HG03439 (cell line): ENCODE data around the gene CHST7.

Experiments used
- ATAC-seq: cut with Tn5 transposase; IDR thresholded peaks from one replicate; pipeline ENCODE4 v1.9.1; 2021; ENCODE audit warnings: mild to moderate bottlenecking, moderate library complexity; ENCODE audit not compliant: unreplicated experiment

Gene CHST7

DNA sequence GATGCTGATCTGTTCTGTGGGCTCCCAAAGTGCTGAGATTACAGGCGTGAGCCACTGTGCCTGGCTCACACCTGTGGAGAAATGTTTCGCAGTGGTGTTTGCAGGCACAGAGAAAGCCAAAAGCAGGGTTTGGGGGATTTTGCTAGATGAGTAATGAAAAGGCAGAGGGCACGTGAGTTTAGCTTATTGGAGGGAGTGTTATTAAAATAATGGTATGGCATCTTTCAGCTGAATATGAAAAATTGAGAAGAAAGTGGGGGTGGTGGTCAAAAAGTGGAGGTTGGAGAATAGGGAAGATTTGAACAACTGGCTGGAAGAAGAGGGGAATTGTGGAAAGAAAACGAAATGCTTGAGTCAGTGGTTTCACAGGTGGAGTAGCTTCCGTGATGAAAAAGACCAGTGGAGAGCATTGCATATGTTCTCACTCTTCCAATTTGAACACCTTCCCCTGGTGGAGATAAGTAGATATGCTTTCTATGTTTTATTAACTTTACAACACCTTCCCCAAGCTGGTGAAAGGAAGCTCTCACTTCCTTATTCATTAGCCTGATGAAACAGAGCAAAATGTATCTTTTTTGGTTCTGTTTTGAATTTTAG, 1.1 kb upstream of the CHST7 start:
- no peak for ATAC-seq

GRCh38 chrX:46573892-46574773, 568 bp downstream of the CHST7 start:
- peak; percentile 37 for ATAC-seq

- ATAC-seq = peak; percentile 35
Measured at GRCh38 chrX:46574774-46575381, 1.3 kb downstream of the CHST7 start.

DNA sequence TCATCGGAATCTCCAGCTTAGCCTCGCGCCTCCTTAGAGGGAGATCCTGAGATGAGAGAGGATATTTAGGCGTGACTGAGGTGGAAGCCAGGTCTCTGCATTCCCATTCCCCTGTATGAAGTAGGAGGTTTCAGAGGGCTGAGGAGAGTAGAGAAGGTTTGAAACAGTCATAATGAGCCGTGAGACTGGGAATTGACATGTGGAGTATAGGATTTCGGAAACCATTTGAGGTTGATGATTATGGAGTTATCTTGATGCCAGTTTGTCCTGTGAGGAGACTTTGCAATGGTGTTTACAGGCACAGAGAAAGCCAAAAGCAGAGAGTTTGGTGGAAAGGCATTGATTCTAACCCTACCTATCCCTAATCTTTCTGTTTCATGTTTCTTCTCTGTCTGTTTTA, 2.0 kb downstream of the CHST7 start:
- ATAC-seq = no peak

DNA sequence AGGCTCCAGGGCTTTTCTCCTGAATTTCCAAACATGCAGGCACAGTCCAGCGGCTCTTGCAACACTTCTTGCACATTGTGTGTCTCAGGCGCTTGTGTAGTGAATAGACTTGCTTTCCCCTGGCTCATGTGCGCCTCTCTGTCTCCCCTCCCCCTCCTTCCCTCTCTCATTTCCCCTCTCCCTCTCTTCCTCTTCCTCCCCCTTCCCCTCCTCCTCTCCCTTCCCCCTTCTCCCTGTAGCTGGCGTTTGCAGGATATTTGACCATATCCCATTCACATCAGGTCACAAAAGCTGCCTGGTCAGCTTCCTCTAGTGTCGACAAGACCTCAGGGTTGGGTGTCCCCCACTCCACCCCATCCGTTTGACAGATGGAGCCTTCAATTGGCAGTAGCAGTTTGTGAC, 2.4 kb downstream of the CHST7 start:
- ATAC-seq = no peak

DNA sequence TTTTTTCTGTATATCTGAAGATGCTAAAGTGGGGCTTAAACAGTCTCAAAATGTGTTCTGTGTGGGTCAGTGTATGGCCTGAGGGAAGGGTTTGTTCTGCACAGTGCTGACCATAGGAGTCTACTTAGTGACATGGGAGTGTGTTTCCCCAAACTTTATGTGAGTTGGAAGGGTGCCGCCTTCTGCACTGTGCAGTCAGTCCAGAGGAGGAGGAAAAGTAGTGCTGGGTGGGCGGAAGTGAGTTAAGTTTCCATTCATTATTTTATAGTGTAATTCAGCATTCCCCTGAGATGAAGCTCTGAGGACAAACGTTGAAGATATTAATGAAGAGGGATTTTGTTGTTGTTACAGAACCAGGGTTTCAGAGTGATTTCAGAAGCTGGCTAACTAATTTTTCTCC, 2.9 kb downstream of the CHST7 start:
- ATAC-seq = no peak

DNA sequence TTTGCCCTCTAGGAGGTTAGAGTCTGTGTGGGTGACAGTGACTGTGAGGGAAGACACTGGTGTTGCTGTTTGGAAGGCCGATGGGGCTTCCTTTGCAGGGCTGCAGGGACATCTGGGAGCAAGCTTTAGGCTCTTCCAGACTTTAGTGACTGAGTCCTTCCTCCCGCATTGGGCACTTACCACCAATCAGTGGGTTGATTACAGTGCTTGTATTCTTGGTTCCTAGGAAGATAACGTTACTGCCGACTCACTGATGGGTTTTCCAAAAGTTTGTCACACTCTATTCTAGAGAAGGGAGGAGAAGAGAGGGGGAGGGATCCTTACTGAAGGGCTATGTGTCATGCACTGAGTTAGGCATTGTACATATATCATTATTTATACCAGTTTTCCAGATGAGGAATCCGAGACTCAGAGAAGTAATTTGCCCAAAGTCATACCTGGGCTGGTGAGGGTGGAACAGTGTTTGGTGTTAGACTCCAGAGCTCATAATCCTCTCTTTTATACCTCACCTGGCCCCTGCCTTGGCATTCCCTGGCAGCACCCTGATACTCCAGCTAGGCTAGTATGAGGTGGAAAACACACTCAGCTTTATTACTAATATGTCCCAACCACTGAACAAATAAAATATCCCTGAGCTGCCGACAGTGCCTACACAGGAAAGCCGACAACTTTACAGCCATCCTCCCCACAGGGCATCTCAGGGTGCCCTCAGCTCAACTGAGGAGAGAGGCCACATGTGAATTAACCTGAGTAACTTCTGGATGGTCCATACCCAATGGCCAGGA, 3.8 kb downstream of the CHST7 start:
- no peak for ATAC-seq

DNA sequence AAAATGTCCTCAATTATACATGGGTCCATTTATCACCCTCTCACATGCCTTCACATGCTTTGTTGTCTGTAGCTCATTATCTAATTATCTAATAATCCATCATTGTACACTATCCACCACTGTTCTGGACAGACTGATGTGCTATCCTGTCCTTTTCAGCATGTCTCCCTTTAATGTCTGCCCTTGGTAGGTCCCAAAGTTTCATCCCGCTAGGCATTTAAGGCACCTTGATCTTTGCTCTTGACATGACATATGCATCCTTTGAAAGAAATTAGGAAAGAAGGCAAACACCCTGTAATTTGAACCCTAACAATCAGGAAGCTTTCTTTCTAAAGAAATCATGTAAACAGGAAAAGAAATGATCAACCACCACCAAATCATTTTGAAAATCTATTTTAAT, 5.7 kb downstream of the CHST7 start:
- ATAC-seq = no peak

- ATAC-seq = no peak
Measured at GRCh38 chrX:46580613-46581012, 7.0 kb downstream of the CHST7 start.

DNA sequence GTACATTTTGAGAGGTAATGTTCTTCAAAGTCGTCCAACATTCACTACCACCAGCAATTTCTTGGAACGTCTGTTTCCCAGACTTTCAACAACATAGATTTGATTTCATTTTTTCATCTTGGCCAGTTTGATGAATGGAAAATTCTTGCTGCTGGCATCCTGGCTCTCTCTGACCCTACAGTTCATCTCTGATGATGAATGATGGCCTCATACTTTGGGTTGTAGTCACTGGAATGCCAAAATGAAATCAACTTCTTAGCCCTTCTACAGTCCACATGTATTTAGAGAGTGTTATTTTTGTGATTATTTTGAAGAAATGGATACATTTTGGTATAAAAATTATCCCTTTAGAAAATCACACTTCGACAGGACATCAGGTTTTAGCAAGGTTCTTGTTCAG, 8.8 kb downstream of the CHST7 start:
- no peak for ATAC-seq

GRCh38 chrX:46582966-46583365, 9.4 kb downstream of the CHST7 start:
- ATAC-seq = no peak

DNA sequence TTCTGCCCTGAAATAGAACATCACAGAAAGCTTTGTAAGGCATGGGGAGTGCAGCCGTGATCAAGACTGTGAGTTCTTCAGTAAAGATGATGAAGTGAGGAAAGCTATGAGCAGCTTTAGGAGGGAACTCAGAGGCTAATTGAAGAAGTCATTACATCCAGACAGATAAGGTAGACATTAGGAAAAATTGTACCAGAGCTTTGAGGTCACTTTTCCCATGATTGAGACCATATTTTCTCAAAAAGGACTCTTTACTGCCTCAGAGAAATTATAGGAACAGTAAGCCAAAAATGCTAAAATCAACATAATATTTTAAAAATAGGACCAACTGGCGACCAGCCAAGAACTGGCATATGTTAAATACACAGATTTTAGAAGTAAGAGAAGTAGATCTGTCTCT, 11.2 kb downstream of the CHST7 start:
- no peak for ATAC-seq

DNA sequence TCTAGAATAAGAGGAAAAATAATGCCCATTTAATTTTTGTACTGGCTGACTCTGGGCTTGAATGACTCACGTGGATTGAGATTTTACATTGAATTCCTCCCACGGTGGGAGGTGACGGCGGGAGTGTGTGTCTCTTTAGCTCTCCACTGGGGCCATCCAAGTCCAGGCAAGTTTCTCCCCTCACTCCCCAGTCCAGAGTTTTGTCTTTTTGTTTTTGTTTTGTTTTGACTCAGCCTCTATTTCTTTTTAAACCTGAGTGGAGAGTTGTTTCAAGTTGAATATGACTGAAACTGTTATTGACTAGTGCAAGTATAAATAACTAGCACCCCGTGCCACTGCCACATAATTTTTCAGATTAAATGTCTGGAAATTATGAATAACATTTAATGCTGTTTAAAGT, 13.6 kb downstream of the CHST7 start:
- ATAC-seq = peak; percentile 82

- no peak for ATAC-seq
Measured at GRCh38 chrX:46587753-46588171, 14.2 kb downstream of the CHST7 start.

GRCh38 chrX:46588263-46588662, 14.7 kb downstream of the CHST7 start:
- ATAC-seq = no peak

DNA sequence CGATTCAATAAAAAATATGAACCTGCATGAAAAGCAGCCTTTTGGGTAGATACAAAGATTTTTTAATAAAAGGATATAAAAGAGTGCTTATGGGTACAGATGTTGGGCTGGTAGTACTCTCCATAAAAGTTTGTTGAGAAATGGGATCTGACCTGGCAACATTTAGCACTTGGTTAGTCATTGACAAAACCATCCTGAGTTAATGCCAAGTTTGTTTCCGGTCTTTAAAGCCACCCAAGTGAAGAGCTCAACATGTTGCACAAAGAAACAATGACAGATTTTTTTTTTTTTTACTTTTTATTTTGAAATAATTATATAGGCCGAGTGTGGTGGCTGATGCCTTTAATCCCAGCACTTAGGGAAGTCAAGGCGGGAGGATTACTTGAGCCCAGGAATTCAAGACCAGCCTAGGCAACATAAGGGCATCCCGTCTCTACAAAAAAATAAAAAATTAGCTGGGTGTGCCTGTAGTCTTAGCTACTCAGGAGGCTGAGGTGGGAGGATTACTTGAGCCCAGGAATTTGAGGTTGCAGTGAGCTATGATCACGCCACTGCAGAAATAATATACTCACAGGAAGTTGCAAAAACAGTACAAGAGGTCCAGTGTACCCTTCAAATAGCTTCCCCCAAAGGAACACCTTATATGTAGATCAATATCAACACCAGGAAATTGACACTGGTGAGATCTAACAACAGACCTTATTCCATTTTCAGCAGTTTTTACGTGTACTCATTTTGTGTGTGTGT, 16.6 kb downstream of the CHST7 start:
- no peak for ATAC-seq

GRCh38 chrX:46595084-46595483, 21.5 kb downstream of the CHST7 start:
- no peak for ATAC-seq

- ATAC-seq = no peak
Measured at GRCh38 chrX:46597208-46597607, 23.6 kb downstream of the CHST7 start.

- no peak for ATAC-seq
Measured at GRCh38 chrX:46597771-46598170, 24.2 kb downstream of the CHST7 start.

GRCh38 chrX:46599051-46599560, 25.5 kb downstream of the CHST7 start:
- no peak for ATAC-seq
